Kidney epithelial cell (primary cell): ENCODE measurements around the gene EHBP1. TPM values are rescaled to one million over a fixed set of nuclear protein-coding genes. Genes with fewer than 3 reads are reported as not detected.

Experiments
- DNase-seq: peaks from one replicate; pipeline ENCODE4 v3.0.0-alpha.2; 2010; ENCODE audit warnings: low read depth
- H3K27me3 ChIP-seq: 2 replicates; pipeline ENCODE4 v1.6.0; 2011; ENCODE audit warnings: low read length; ENCODE audit not compliant: control insufficient read depth, insufficient read depth
- H3K36me3 ChIP-seq: 2 replicates; pipeline ENCODE4 v1.5.1; 2011; ENCODE audit warnings: low read length; ENCODE audit not compliant: control insufficient read depth, insufficient read depth
- H3K4me3 ChIP-seq: 2 replicates; pipeline ENCODE4 v1.5.1; 2011; ENCODE audit warnings: low read depth, mild to moderate bottlenecking, control low read depth, low read length
- total RNA-seq: library from RNA; depleted of rRNA; stranded (reverse); fragments of >200 nt; gene quantifications from 2 replicates; pipeline ENCODE4 v1.2.3, GENCODE V29; 2015
- TF ChIP-seq, protein P1 (sequence below): IDR thresholded peaks from 2 replicates; pipeline ENCODE4 v1.5.1; 2011; ENCODE audit warnings: mild to moderate bottlenecking, moderate library complexity, low read length, control low read depth, inconsistent platforms; ENCODE audit not compliant: insufficient read depth, poor library complexity, severe bottlenecking

The EHBP1 gene
- total RNA-seq, 1 donor from 2014 or later, result 22.9 TPM

DNA sequence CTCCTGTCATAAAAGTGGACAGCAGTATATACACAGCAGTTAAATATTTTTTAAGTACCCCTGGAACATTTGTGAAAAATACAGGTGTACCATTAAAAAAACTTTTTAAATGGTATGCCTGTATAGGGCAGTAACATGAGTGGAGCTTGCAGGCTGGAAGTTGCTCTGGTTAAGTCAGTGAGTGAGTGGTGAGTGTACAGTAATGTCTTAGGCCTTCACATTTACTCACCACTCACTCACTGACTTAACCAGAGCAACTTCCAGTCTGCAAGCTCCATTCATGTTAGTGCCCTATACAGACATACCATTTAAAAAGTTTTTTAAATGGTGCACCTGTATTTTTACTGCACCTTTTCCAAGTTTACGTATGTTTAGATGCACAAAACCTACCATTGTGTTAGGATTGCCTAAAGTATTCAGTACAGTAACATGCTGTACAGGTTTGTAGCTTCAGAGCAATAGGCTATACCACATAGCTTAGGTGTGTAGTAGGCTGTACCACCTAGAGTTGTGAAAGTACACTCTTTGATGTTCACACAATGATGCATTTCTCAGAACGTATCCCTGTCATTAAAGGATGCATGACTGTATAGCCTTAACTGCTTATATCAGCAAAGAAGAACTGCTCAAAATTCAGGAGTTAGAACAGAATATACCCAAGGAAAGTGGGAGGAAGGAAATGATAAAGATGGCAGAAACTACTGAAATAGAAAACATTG is 112.6 kb downstream of the EHBP1 start:
- Histone ChIP-seq H3K27me3 (no peaks in the 10 kb centered on the region), H3K4me3 (no peak overlapping the region), H3K36me3 (no peaks in the 10 kb centered on the region)
- no peak for DNase-seq
- TF ChIP-seq, protein P1, sequence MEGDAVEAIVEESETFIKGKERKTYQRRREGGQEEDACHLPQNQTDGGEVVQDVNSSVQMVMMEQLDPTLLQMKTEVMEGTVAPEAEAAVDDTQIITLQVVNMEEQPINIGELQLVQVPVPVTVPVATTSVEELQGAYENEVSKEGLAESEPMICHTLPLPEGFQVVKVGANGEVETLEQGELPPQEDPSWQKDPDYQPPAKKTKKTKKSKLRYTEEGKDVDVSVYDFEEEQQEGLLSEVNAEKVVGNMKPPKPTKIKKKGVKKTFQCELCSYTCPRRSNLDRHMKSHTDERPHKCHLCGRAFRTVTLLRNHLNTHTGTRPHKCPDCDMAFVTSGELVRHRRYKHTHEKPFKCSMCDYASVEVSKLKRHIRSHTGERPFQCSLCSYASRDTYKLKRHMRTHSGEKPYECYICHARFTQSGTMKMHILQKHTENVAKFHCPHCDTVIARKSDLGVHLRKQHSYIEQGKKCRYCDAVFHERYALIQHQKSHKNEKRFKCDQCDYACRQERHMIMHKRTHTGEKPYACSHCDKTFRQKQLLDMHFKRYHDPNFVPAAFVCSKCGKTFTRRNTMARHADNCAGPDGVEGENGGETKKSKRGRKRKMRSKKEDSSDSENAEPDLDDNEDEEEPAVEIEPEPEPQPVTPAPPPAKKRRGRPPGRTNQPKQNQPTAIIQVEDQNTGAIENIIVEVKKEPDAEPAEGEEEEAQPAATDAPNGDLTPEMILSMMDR, result no peak

DNA sequence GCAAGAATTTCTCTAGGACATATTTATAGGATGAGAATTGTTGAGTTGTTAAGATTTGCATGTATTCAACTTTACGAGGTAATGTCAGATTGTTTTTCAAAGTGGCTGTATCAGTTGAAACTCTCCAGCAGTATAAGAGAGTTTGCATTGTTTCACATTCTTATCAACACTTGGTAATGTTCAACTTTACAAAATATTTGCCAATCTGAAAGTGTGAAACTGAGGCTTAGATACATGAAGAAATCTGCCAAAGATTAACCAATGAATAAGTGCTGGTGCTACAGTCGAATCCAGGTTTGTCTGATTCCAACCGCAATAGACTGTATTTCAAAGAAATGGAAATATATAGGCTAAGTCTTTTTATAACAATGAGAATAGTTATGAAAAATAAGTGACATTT is 117.0 kb downstream of the EHBP1 start:
- DNase-seq, result no peak

DNA sequence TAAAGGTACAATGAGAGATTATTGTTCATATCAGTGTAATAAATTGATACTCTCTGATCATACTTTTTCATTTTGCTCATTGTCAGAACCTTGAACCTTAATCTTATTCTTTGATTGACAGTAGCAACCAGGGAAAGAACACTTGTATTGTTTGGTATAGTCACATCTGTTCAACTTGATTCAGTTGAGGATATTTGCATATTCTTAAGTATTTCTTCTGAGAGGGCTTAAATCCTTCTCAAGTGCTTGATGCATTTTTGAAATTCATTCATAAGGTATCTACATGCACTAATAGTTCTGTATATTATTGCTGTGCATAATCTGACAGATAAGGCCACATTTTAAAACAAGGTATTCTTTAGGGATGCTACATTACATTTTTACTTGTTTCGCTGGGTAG is 118.9 kb downstream of the EHBP1 start:
- DNase-seq, result no peak
- no peak overlapping the region for H3K4me3 ChIP-seq
- TF ChIP-seq, protein P1, result no peak
- H3K36me3 ChIP-seq, result no peaks in the 10 kb centered on the region
- H3K27me3 ChIP-seq, result no peaks in the 10 kb centered on the region

More for the DNA sequence above, 117.0 kb downstream of the EHBP1 start:
- Histone ChIP-seq H3K36me3 (no peaks in the 10 kb centered on the region), H3K4me3 (no peak overlapping the region), H3K27me3 (no peaks in the 10 kb centered on the region)
- TF ChIP-seq, protein P1, result no peak

DNA sequence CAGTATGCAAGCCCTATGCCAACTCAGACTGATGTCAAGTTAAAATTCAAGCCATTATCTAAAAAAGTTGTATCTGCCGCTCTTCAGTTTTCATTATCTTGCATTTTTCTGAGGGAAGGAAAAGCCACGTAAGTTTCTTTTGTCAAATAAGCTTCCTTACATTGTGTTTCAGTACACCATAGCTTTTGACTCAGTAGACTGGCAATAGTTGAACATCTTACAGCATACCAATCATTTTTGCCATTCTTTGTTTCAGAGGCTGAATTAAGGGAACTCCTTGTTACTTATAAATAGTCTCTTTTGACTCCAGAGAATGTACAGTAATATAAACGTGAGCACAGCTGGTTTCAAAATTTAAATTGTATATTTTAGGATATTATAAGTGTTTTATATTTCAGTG is 120.6 kb downstream of the EHBP1 start:
- no peak for DNase-seq
- Histone ChIP-seq H3K27me3 (no peaks in the 10 kb centered on the region), H3K4me3 (no peak overlapping the region), H3K36me3 (no peaks in the 10 kb centered on the region)
- TF ChIP-seq, protein P1, result no peak

DNA sequence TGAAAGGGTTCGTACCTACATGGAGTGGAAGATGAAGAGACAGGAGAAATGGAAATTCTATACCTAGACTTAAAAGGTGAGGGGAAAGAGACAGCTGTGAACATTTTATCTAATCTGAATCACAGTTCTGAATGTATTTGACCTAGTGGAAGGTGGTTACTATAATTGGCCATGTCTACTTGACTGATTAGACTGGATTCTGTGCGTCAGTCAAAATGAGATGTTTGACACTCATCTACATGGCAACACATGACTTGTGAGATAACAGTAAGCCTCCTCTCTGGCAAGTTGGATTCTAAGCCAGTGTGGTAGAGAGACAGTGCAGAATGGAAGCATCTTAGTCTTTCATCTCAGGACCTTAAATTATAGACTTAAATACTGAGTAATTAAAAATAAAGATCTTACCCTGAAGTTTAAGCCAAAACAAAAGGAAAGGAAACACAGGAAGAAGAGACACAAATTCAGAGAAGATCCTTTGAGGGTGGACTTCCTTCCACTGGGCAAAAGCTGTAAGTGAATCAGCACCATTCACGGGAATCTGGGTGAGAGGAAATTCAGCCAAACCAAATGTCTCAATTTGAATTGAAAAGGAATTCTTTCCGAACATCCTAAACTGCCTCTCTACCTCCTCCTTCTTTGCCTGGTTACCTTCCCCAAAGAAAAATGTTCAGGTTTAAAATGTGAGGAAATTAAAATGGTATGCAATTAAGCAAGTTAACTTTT is 121.6 kb downstream of the EHBP1 start:
- TF ChIP-seq, protein P1, result no peak
- no peaks in the 10 kb centered on the region for H3K27me3 ChIP-seq
- no peak overlapping the region for H3K4me3 ChIP-seq
- DNase-seq, result no peak
- H3K36me3 ChIP-seq, result no peaks in the 10 kb centered on the region
